HEK293T (cell line): ENCODE results near the gene DBF4.

Experiments used
- ARNT ChIP-seq: fragments of 450-650 bp; IDR thresholded peaks from 2 replicates; pipeline ENCODE4 v1.6.1; 2017; ENCODE audit warnings: mild to moderate bottlenecking
- BHLHE40 ChIP-seq: fragments of 450-650 bp; IDR thresholded peaks from 2 replicates; pipeline ENCODE4 v1.6.1; 2016; ENCODE audit warnings: mild to moderate bottlenecking, moderate library complexity, borderline replicate concordance
- CTBP1 ChIP-seq: fragments of 450-650 bp; IDR thresholded peaks from 2 replicates; pipeline ENCODE4 v1.6.1; 2016; ENCODE audit warnings: borderline replicate concordance
- ELF4 ChIP-seq: fragments of 450-650 bp; IDR thresholded peaks from 2 replicates; pipeline ENCODE4 v1.6.1; 2017; ENCODE audit warnings: antibody characterized with exemption
- FOXA1 ChIP-seq: fragments of 450-650 bp; IDR thresholded peaks from 2 replicates; pipeline ENCODE4 v1.6.1; 2016; ENCODE audit warnings: mild to moderate bottlenecking
- FOXK2 ChIP-seq: fragments of 450-650 bp; IDR thresholded peaks from 2 replicates; pipeline ENCODE4 v1.6.1; 2016; ENCODE audit warnings: mild to moderate bottlenecking
- FOXM1 ChIP-seq: fragments of 450-650 bp; IDR thresholded peaks from 2 replicates; pipeline ENCODE4 v1.6.1; 2017; ENCODE audit warnings: mild to moderate bottlenecking, borderline replicate concordance
- HDGF ChIP-seq: fragments of 450-650 bp; IDR thresholded peaks from 2 replicates; pipeline ENCODE4 v1.6.1; 2017; ENCODE audit warnings: antibody characterized with exemption, borderline replicate concordance
- L3MBTL2 ChIP-seq: fragments of 450-650 bp; conservative IDR thresholded peaks from 2 replicates; pipeline ENCODE4 v1.6.1; 2016; ENCODE audit warnings: mild to moderate bottlenecking
- NFRKB ChIP-seq: fragments of 450-650 bp; IDR thresholded peaks from 2 replicates; pipeline ENCODE4 v1.6.1; 2016; ENCODE audit warnings: mild to moderate bottlenecking, moderate library complexity
- PKNOX1 ChIP-seq: fragments of 450-650 bp; IDR thresholded peaks from 2 replicates; pipeline ENCODE4 v1.6.1; 2016
- SP1 ChIP-seq: fragments of 450-650 bp; IDR thresholded peaks from 2 replicates; pipeline ENCODE4 v1.6.1; 2017
- SUZ12 ChIP-seq: fragments of 450-650 bp; IDR thresholded peaks from 2 replicates; pipeline ENCODE4 v1.6.1; 2016; ENCODE audit warnings: mild to moderate bottlenecking
- ZNF384 ChIP-seq: fragments of 450-650 bp; IDR thresholded peaks from 2 replicates; pipeline ENCODE4 v1.6.1; 2016

- TF ChIP-seq SP1: no peak
- TF ChIP-seq SUZ12: no peak
- no peak for TF ChIP-seq ARNT
- TF ChIP-seq BHLHE40: no peak
- TF ChIP-seq L3MBTL2: no peak
- no peak for TF ChIP-seq PKNOX1
- no peak for TF ChIP-seq FOXK2
- TF ChIP-seq FOXA1: no peak
- no peak for TF ChIP-seq CTBP1
- TF ChIP-seq HDGF: no peak
- TF ChIP-seq ZNF384: no peak
- TF ChIP-seq FOXM1: no peak
- TF ChIP-seq NFRKB: no peak
- no peak for TF ChIP-seq ELF4
Observed at GRCh38 chr7:87918740-87919139, 42.4 kb downstream of the DBF4 start.
